A673 (cell line): ENCODE results near the gene USP35. TPM values are rescaled to one million over a fixed set of nuclear protein-coding genes. Genes with fewer than 3 reads are reported as not detected.

ENCODE experiments used
- BruUV-seq: library from RNA; stranded (reverse); fragments of 400-500 nt; replicated peaks from 2 replicates; lab custom pipeline; 2021; lab: Mats Ljungman, UMichigan
- CTCF ChIA-PET: fragments of 300-600 bp; sonication (Branson Sonifier 250); formaldehyde crosslinking; loops from one replicate; lab custom pipeline; 2022; ENCODE audit warnings: antibody characterized with exemption; lab: Charles Lee
- POLR2A ChIA-PET: fragments of 300-600 bp; sonication (Branson Sonifier 250); formaldehyde crosslinking; loops from one replicate; lab custom pipeline; 2022; ENCODE audit warnings: antibody characterized with exemption; ENCODE audit not compliant: low non-redundant PET; lab: Charles Lee
- DNase-seq: peaks from one replicate; pipeline ENCODE4 v3.0.0-alpha.2; 2015; ENCODE audit warnings: low spot score
- H3K27ac ChIP-seq: fragments of 200-600 bp; sonication (generic); 2 replicates; pipeline ENCODE4 v1.5.1; 2016; ENCODE audit warnings: mixed run types, low read depth, mild to moderate bottlenecking, mixed read lengths, antibody characterized with exemption, low read length; ENCODE audit not compliant: poor library complexity, severe bottlenecking
- H3K27me3 ChIP-seq: fragments of 200-600 bp; sonication (generic); replicated peaks from 2 replicates; pipeline ENCODE4 v1.6.1; 2017; ENCODE audit warnings: mixed run types, low read depth, mild to moderate bottlenecking, mixed read lengths, antibody characterized with exemption, low read length; ENCODE audit not compliant: insufficient read depth, poor library complexity
- H3K36me3 ChIP-seq: fragments of 200-600 bp; sonication (generic); 2 replicates; pipeline ENCODE4 v1.6.1; 2016; ENCODE audit warnings: mixed run types, mild to moderate bottlenecking, mixed read lengths, antibody characterized with exemption, low read length; ENCODE audit not compliant: insufficient read depth, poor library complexity, severe bottlenecking
- H3K4me1 ChIP-seq: fragments of 200-600 bp; sonication (generic); 2 replicates; pipeline ENCODE4 v1.6.1; 2017; ENCODE audit warnings: mixed run types, mild to moderate bottlenecking, mixed read lengths, antibody characterized with exemption, low read length; ENCODE audit not compliant: insufficient read depth, poor library complexity, severe bottlenecking
- H3K4me3 ChIP-seq: fragments of 200-600 bp; sonication (generic); 2 replicates; pipeline ENCODE4 v1.5.1; 2016; ENCODE audit warnings: low read depth, mixed run types, mild to moderate bottlenecking, mixed read lengths, low read length; ENCODE audit not compliant: poor library complexity, severe bottlenecking
- H3K9me3 ChIP-seq: fragments of 200-600 bp; sonication (generic); 2 replicates; pipeline ENCODE4 v1.6.1; 2016; ENCODE audit warnings: mixed run types, low read depth, mild to moderate bottlenecking, mixed read lengths, antibody characterized with exemption, low read length; ENCODE audit not compliant: poor library complexity, severe bottlenecking
- CTCF ChIP-seq: fragments of 300-800, 200-600 bp; sonication (generic); conservative IDR thresholded peaks from 2 replicates; pipeline ENCODE4 v1.5.1; 2017; ENCODE audit warnings: low read depth, mild to moderate bottlenecking, antibody characterized with exemption, low read length, moderate library complexity, mixed read lengths
- EZH2 ChIP-seq: fragments of 200-600 bp; sonication (generic); IDR thresholded peaks from 2 replicates; pipeline ENCODE4 v1.6.1; 2017; ENCODE audit warnings: borderline replicate concordance, low read depth, mild to moderate bottlenecking, mixed read lengths, antibody characterized with exemption, low read length; ENCODE audit not compliant: poor library complexity, severe bottlenecking
- intact Hi-C: fragments of 100-400 bp; cut with micrococcal nuclease; formaldehyde crosslinking; loops from one replicate; pipeline ENCODE4 v1.10.0; 2022; ENCODE audit not compliant: unreplicated experiment
- total RNA-seq: library from RNA; stranded (reverse); gene quantifications from 2 replicates; pipeline ENCODE4 v1.2.3, GENCODE V29; 2021

The USP35 gene
- total RNA-seq, 1 experiment from 2014 or later, result 4.8 TPM

DNA sequence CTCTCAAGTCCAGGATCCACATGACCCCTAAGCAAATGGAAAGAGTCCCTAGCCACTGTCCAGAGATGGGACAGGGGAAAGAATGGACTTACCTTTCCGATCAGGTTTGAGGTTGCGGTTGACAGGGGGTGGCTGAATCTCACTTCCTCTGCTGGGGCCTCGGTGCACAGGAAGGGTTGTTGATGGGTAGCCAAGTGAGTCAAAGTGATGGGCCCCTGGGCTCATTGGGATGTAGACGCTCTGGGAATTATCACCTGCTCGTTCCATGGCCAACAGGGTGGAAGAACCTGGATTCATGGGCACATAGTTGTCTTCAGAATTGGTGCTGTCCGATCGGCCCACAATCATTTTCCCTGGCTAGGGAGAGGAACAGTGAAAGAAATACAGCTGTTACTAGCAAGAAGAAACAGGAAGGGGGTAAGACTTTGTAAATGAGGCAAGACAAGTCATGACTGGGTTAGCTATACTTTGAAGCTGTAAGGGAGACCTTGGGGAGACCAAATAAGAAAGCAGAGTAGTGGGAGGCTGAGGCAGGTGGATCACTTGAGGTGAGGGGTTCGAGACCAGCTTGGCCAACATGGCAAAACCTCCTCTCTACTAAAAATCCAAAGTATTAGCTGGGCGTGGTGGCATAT, 34.7 kb downstream of the USP35 start:
- Histone ChIP-seq H3K4me1 (no peaks in the 10 kb centered on the region), H3K27me3 (no peaks in the 10 kb centered on the region), H3K4me3 (no peak overlapping the region), H3K27ac (no peak overlapping the region), H3K9me3 (no peaks in the 10 kb centered on the region), H3K36me3 (no peaks in the 10 kb centered on the region)
- no peak for DNase-seq
- ChIA-PET POLR2A (no interaction called here), CTCF (no interaction called here)
- no peak for TF ChIP-seq EZH2
- TF ChIP-seq CTCF, result no peak
- no TSS peak for BruUV-seq
- intact Hi-C loops, result no loop called here

DNA sequence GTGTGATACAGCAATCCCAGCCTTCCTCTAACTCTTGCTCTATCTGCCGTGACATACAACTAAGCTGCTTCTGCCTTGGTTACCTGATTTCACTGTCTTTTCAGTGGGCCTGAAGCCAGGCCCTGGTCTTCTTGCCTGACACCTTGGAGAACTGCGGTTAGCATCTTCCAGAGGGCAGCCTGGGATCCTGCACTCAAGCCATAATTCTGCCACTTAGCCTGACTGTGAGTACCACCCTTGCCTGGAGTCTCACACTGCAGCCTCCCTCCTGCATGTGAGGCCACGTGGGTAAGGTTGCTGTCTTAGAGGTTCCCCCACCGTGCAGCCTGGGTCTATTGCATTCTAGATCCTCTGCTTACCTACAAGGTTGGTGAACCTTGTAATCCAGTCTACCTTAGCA, 35.8 kb downstream of the USP35 start:
- H3K9me3 ChIP-seq, result no peaks in the 10 kb centered on the region
- H3K4me1 ChIP-seq, result no peaks in the 10 kb centered on the region
- no peaks in the 10 kb centered on the region for H3K36me3 ChIP-seq
- no peak for DNase-seq
- ChIA-PET CTCF (interaction anchor here (0.6 kb wide), 1 partner anchor 100 kb away, joined by 3 read pairs; no protein-coding TSS in a partner anchor), POLR2A (no interaction called here)
- no peak overlapping the region for H3K27ac ChIP-seq
- intact Hi-C loops, result no loop called here
- H3K27me3 ChIP-seq, result no peaks in the 10 kb centered on the region
- no peak overlapping the region for H3K4me3 ChIP-seq
- no TSS peak for BruUV-seq
- TF ChIP-seq CTCF (no peak), EZH2 (no peak)

GRCh38 chr11:78224906-78225420, 36.2 kb downstream of the USP35 start:
- CTCF ChIA-PET, result interaction anchor here (0.6 kb wide), 1 partner anchor 100 kb away, joined by 3 read pairs; no protein-coding TSS in a partner anchor

More at GRCh38 chr11:78224906-78225420, 36.2 kb downstream of the USP35 start:
- intact Hi-C loops, result no loop called here
- Histone ChIP-seq H3K27me3 (no peaks in the 10 kb centered on the region), H3K36me3 (no peaks in the 10 kb centered on the region), H3K27ac (no peak overlapping the region), H3K4me1 (no peaks in the 10 kb centered on the region), H3K4me3 (no peak overlapping the region), H3K9me3 (no peaks in the 10 kb centered on the region)
- no peak for DNase-seq
- TF ChIP-seq EZH2, result no peak
- TF ChIP-seq CTCF, result no peak
- POLR2A ChIA-PET, result no interaction called here
- BruUV-seq, result no TSS peak
